IPS-18c (cell line): ENCODE measurements around the gene COQ6.
"Not testable (repeated sequence)": the region's sequence is repeated elsewhere in the genome, so short reads cannot be mapped to it uniquely, and the experiment has no call there.

Source experiments
- H3K4me3 ChIP-seq: 2 replicates; pipeline ENCODE4 v1.7.0; 2013; ENCODE audit warnings: low read depth, mild to moderate bottlenecking, low read length, moderate library complexity; ENCODE audit not compliant: insufficient read depth
- H3K9me3 ChIP-seq: one replicate; pipeline ENCODE4 v1.6.1; 2013; ENCODE audit warnings: mild to moderate bottlenecking, low read length, moderate library complexity; ENCODE audit not compliant: control insufficient read depth, insufficient read depth

The COQ6 gene

DNA sequence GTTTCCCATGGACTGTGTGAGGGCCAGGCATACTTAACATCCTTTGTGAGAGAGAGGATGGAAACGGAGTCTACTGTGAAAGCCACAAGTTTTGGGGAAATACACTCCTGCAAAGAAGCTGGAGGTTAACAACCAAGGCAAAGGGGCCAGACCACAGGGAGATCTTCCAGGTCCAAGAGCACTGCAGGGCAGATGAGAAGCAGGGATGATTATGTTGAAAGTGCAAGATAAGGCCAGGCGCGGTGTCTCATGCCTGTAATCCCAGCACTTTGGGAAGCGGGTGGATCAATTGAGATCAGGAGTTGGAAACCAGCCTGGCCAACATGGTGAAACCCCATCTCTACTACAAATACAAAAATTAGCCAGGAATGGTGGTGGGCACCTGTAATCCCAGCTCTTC, 15.1 kb downstream of the COQ6 start:
- no peaks in the 10 kb centered on the region for H3K9me3 ChIP-seq
- H3K4me3 ChIP-seq: no peak overlapping the region

DNA sequence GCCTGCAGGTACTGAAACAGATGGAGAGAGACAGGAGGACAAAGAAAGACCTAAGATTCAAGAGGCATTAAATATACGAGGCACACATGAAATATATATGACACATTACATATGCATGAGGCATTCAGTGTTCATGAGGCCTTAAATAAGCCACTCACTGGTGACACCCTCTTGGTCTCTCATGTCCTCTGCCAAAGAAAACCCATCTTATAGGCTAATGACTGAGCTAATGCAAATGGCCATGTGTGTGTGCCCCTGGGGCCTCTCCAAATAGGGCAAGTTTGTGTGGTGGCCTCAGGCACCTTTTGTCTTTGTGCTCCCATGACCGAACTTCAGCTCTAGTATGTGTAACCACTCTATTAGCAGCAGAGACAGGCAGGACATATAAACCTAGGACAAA, 18.8 kb downstream of the COQ6 start:
- no peak overlapping the region for H3K4me3 ChIP-seq

DNA sequence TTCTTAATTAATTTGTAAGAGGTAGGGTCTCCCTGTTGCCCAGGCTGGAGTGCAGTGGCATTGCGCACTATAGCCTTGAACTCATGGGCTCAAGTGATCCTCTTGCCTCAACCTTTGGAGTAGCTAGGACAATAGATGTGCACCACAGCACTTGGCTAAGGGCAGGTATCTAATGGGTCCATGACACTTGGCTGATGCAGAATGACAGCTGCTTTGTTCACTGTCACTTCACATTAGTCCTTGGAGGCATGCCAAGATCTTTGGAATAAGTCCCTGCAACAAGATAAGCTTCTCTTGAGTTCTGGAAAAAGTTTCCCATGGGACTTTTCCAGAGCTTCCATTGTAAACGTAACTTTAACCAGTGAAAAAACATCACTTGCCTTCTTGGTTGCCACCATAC, 23.4 kb downstream of the COQ6 start:
- Histone ChIP-seq H3K4me3 (no peak overlapping the region), H3K9me3 (no peaks in the 10 kb centered on the region)

More for the DNA sequence above, 18.8 kb downstream of the COQ6 start:
- H3K9me3 ChIP-seq: no peaks in the 10 kb centered on the region

DNA sequence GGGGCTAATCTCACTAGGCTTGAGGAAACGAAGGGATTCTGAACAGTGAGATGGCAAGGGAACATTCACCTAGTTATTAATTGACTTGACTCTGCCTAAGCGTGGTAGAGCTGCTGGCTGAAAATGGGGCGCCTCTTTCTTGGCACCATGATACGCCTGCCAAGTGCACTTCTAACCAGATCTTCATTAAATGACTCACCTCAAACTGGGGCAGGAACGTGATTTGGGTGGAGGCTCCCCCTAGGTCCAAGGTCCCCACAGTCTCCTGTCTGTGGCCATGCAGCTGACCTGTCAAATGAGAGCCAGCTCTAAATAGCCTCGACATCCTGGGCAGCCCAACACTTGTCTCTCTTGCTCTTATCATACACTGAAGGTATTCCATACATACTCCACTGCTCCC, 26.0 kb downstream of the COQ6 start:
- no peaks in the 10 kb centered on the region for H3K9me3 ChIP-seq

DNA sequence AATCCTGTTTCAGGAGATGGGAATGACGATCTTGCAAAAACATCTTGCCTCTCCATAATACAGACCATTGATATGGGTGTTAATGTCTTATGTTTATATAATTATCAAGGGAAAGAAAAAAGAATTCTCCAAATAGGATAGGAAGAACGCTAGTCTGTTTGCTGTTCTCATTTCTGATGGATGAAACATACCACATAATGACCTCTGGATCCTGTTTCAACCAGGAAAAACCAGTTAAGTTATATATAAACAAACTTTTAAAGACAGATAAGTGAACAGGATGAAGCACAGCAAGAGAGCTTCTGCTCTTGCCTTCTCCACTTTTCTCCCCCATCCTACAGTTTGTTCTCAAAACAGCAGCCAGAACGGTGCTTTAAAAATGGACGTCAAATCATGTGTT, 27.8 kb downstream of the COQ6 start:
- no peak overlapping the region for H3K4me3 ChIP-seq

More for the DNA sequence above, 26.0 kb downstream of the COQ6 start:
- no peak overlapping the region for H3K4me3 ChIP-seq

DNA sequence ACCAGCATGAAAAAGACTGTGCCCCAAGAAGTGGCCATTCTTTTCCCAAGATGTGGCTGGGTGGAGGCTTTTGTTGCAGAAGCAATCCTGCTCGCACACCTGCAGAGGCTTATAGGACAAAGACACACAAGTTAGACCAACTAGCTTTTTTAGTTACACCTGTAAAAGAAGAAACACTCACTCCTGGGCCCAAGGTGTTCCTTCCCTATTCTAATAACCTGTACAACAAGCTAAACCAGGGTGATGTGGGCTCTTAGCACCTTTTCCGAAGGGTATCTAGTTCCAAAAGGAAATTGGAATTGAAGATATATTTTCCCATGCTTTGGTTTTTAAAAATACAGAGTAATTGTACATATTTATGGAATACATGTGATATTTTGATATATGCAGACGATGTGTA, 38.0 kb downstream of the COQ6 start:
- H3K4me3 ChIP-seq: no peak overlapping the region
- no peaks in the 10 kb centered on the region for H3K9me3 ChIP-seq

More for the DNA sequence above, 27.8 kb downstream of the COQ6 start:
- no peaks in the 10 kb centered on the region for H3K9me3 ChIP-seq

DNA sequence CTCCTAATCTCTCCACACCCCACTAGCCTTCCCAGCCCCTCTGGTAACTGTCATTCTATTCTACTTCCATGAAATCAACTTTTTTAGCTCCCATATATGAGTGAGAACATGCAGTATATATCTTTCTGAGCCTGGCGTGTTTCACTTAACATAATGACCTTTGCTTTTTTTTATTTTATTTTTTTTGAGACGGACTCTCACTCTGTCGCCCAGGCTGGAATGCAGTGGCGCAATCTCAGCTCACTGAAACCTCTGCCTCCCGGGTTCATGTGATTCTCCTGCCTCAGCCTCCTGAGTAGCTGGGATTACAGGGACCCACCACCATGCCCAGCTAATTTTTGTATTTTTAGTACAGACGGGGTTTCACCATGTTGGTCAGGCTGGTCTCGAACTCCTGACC, 38.6 kb downstream of the COQ6 start:
- not testable (repeated sequence) for H3K9me3 ChIP-seq, H3K4me3 ChIP-seq

DNA sequence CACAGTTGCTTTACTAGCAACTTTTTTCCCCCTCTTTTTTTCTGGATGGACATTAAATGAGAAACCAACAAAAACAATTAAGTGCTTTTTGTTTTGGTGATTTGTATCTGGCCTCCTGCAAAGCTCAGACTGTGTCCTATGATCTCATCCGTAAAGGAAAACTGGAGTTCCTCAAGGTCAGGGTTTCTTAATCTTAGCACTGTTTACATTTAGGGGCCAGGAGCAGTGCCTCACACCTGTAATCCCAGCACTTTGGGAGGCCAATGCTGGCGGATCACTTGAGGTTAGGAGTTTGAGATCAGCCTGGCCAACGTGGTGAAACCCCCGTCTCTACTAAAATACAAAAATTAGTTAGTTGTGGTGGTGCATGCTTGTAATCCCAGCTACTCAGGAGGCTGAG, 41.0 kb downstream of the COQ6 start:
- Histone ChIP-seq H3K4me3 (no peak overlapping the region), H3K9me3 (no peaks in the 10 kb centered on the region)

DNA sequence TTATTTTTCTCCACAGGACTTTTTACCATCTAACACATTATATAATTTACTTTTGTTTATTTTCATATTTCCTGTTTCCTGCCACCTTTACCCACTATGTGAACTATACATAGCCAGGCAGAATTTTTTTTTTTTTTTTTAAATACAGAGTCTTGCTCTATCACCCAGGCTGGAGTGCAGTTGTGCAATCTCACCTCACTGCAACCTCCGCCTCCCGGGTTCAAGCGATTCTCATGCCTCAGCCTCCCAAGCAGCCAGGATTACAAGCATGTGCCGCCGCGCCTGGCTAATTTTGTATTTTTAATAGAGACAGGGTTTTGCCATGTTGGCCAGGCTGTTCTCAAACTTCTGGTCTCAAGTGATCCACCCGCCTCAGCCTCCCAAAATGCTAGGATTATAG, 44.8 kb downstream of the COQ6 start:
- not testable (repeated sequence) for H3K4me3 ChIP-seq, H3K9me3 ChIP-seq

DNA sequence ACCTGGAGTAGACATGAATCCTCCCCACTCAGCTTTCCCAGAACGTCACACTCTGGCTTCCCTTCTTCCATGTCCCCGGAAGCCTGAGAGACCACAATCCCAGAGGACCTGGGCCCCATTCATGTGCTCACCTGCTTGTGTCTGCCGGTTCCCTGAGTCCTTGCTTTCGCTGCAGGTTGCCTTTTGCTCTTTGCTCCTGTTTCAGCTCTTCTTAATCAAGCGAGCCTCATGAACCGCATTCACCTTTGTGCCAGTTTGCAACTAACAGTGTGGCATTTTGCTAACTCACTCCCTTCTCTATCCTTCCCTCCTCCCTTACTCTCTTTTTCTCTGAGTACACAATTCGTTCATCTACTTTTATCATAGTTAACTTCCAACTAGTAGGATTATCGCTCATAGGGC, 45.9 kb downstream of the COQ6 start:
- Histone ChIP-seq H3K9me3 (no peaks in the 10 kb centered on the region), H3K4me3 (no peak overlapping the region)

DNA sequence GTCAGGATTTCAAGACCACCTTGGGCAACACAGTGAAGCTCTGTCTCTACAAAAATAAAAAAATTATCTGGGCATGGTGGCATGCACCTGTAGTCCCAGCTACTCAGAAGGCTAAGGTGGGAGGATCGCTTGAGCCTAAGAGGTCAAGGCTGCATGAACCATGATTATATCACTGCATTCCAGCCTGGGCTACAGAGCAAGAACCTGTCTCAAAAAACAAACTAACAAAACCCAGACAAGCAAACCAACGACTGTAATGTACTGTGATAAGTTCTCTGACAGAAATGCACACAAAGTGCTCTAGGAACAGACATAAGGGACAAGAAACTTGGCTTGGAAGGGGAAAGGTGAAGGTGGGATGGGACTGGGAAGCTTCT, 46.6 kb downstream of the COQ6 start:
- Histone ChIP-seq H3K4me3 (no peak overlapping the region), H3K9me3 (no peaks in the 10 kb centered on the region)

DNA sequence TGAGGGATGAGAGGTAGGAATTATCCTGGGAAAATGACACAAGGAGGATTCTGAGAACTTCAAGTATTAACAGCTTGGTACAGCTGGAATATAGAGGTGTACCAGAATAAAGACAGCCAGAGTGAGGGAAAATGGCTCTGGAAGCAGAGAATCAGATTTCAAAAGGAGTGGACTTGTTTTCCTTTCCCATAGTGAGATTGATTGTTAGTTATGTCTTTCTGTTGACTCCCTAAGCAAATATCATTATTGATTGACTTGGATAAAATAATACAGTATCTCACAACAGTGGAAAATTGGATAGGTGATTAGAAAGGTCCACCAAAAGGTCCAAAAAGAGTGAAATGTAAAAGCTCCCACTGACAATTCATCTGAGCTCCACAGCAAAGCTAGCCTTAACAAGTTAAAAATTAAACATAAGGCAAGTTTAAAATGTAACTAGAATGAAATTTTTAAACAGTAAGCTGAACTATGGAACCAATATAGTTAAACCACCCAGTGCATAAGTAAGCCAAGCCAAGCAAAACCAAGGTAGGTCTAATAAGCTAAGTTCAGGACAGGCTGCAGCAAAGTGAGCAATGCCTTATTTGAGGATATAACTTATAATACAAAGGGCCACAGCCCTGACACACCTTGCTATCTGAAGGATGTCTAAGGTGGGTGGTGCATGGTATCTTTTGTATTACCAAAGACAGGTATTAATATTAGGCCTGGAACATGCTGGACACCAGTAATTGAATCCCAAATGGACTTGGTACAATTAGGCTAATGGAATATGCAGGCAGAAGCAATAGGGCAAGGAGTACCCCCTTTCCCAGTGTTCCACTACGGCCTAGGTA, 47.2 kb downstream of the COQ6 start:
- Histone ChIP-seq H3K4me3 (no peak overlapping the region), H3K9me3 (no peaks in the 10 kb centered on the region)

DNA sequence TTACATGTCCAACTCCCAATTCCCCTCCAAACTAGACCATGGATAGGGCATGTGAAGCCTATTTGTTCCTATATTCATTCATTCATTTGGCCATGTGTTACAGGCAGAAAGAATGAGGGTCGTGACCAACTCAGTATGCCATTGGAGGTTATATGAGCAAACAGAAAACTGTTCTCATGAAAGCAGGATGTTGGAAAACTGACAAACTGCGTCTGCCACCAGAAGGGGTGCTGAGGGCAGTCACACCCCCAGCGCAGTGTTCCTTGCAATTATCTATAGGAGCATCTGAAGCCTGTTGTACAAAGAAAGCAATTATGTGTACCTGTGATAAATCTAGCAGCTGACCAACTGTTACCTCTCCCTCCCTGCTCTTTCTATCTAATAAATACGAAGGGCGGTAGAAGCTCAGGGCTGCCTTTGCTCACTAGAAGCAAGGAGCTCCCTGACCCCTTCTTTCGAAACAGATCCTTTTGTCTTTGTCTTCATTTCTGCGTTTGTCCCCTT, 47.9 kb downstream of the COQ6 start:
- Histone ChIP-seq H3K4me3 (no peak overlapping the region), H3K9me3 (no peaks in the 10 kb centered on the region)

DNA sequence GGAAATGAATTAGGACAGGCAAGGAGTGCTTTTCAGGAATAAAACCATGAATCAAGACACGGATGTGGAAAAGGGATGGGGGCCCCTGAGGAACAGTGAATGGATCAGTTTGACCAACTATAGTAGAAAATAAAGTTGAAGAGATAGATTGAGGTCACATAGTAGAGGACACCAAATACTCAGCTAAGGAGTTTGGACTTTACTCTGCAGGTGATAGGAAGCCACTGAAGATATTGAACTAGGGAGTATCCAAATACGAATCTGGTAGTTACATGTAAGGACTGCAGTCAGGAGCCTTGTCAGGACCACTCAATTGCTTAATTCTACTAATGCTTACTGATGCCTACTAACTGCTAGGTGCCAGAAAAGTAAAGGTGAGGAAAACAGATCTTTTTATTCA, 48.6 kb downstream of the COQ6 start:
- no peak overlapping the region for H3K4me3 ChIP-seq
- H3K9me3 ChIP-seq: no peaks in the 10 kb centered on the region

DNA sequence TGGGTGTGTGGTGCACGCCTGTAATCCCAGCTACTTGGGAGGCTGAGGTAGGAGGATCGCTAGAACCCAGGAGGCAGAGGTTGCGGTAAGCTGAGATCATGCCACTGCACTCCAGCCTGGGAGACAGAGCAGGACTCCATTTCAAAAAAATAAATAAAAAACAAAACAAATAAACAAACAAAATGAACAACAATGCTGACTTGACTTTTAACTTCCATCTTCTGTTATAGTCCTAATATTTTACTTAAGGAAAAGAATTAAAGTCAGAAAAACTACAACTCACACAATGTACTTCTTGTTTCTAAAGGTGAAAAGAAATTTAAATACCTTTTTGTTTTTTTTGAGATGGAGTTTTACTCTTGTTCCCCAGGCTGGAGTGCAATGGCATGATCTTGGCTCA, 55.6 kb downstream of the COQ6 start:
- H3K9me3 ChIP-seq, H3K4me3 ChIP-seq: not testable (repeated sequence)

DNA sequence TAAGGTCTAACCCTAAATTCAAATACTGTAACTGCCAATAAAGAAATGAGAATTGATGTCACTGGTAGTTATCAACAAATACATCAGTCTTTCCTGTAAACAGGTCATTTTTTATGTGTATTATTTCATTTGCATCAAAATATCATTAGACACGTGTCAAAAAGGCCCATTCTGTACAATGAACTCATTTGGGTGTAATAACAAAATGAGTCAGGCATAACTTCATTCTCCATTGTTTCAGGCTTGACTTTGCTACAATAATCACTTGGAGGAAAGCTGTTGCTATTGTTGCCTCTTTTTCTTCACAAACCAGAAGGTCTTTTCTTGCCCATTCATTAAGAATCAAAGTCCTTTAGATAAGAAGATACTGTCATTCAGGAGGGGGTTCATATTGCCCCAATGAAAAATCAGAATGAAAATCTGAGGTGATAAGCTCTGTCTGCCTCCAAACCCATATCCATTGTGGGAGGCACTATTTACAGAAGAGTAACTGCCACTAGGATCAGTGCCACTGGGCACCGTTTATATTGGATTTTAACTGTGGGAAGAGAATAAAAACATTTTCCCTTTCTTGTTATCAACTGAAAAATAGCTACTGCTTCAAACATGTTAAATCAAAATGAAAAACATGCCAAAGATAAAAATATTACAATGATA, 58.9 kb downstream of the COQ6 start:
- Histone ChIP-seq H3K4me3 (no peak overlapping the region), H3K9me3 (no peaks in the 10 kb centered on the region)
